Frontal cortex (tissue), 4 donors: ENCODE measurements around the gene RANBP9. TPM values are rescaled to one million over a fixed set of nuclear protein-coding genes. Genes with fewer than 3 reads are reported as not detected.

Experiments
- DNase-seq, 2 donors: peaks; one replicate each; pipeline ENCODE4 v3.0.0; 2012; ENCODE audit warnings: low spot score in 2 of 2
- FAIRE-seq: peaks from 2 replicates; lab custom pipeline; 2012; peaks lifted over from hg19 to GRCh38; lab: Jason Lieb, UNC
- total RNA-seq: library from RNA; depleted of rRNA; stranded (reverse); fragments of >200 nt; gene quantifications from one replicate; pipeline ENCODE4 v1.2.3, GENCODE V29; 2014
- donor health status: control.
- donor health status: control.
- donor health status: control.

RANBP9 gene
- total RNA-seq: 91.3 TPM

GRCh38 chr6:13711733-13712598 lies at the start of gene RANBP9:
RANBP9 (minus strand) TSS chr6:13711835; CDS start chr6:13711505, 330 bp downstream.
- DNase-seq (peak; percentile 80 to 88), FAIRE-seq (no peak)

GRCh38 chr6:13760307-13761304 lies 49.0 kb upstream of the RANBP9 start:
- FAIRE-seq (no peak), DNase-seq (no peak)

GRCh38 chr6:13759025-13759424 lies 47.4 kb upstream of the RANBP9 start:
- FAIRE-seq: no peak

GRCh38 chr6:13754644-13755043 lies 43.0 kb upstream of the RANBP9 start:
- FAIRE-seq (no peak), DNase-seq (no peak)

More at GRCh38 chr6:13759025-13759424, 47.4 kb upstream of the RANBP9 start:
- no peak for DNase-seq

GRCh38 chr6:13743736-13744127 lies 32.1 kb upstream of the RANBP9 start:
- DNase-seq (no peak), FAIRE-seq (no peak)

- no peak for FAIRE-seq
- no peak for DNase-seq
These were observed 31.5 kb upstream of the RANBP9 start for GRCh38 chr6:13742961-13743735.

GRCh38 chr6:13741365-13741764 lies 29.7 kb upstream of the RANBP9 start:
- no peak for DNase-seq

GRCh38 chr6:13735031-13735430 lies 23.4 kb upstream of the RANBP9 start:
- FAIRE-seq: no peak
- no peak for DNase-seq

More at GRCh38 chr6:13741365-13741764, 29.7 kb upstream of the RANBP9 start:
- no peak for FAIRE-seq

- FAIRE-seq (no peak), DNase-seq (peak in 1 of 2 donors; percentile 38)
These were observed 21.7 kb upstream of the RANBP9 start for GRCh38 chr6:13733178-13733887.

- DNase-seq (no peak), FAIRE-seq (no peak)
These were observed 19.1 kb upstream of the RANBP9 start for GRCh38 chr6:13730704-13731103.

- DNase-seq: no peak
- FAIRE-seq: no peak
These were observed 18.3 kb upstream of the RANBP9 start for GRCh38 chr6:13729891-13730290.

- FAIRE-seq (no peak), DNase-seq (no peak)
These were observed 13.9 kb upstream of the RANBP9 start for GRCh38 chr6:13725570-13725969.

- no peak for FAIRE-seq
- DNase-seq: no peak
These were observed 13.4 kb upstream of the RANBP9 start for GRCh38 chr6:13725052-13725451.

- FAIRE-seq: no peak
- DNase-seq: no peak
These were observed 12.5 kb upstream of the RANBP9 start for GRCh38 chr6:13724182-13724581.

- DNase-seq: no peak
- no peak for FAIRE-seq
These were observed 11.2 kb upstream of the RANBP9 start for GRCh38 chr6:13722880-13723279.

- DNase-seq: no peak
These were observed 6.5 kb upstream of the RANBP9 start for GRCh38 chr6:13718123-13718458.

GRCh38 chr6:13716955-13717295 lies 5.3 kb upstream of the RANBP9 start:
- FAIRE-seq (no peak), DNase-seq (no peak)

More at GRCh38 chr6:13718123-13718458, 6.5 kb upstream of the RANBP9 start:
- no peak for FAIRE-seq

- DNase-seq (no peak), FAIRE-seq (no peak)
These were observed 4.8 kb upstream of the RANBP9 start for GRCh38 chr6:13716225-13716954.

- no peak for FAIRE-seq
These were observed 3.8 kb upstream of the RANBP9 start for GRCh38 chr6:13715444-13715883.

More at GRCh38 chr6:13715444-13715883, 3.8 kb upstream of the RANBP9 start:
- peak in 1 of 2 donors; percentile 34 for DNase-seq
